ENCODE results near the gene SH3TC1.
A peak's percentile ranks its signal among the peaks of the same experiment; 100 is the strongest.

Gene SH3TC1

GRCh38 chr4:8239661-8240060 is 40.6 kb downstream of the SH3TC1 start:
- Histone ChIP-seq H3K27me3 (ENCODE audit: control insufficient read depth, insufficient read depth, low read length) (no peaks in the 10 kb centered on the region), H3K79me2 (no peaks in the 10 kb centered on the region), H3K9me3 (ENCODE audit: control insufficient read depth, low read length) (no peaks in the 10 kb centered on the region), H3K27ac (no peak overlapping the region), H3K9ac (no peak overlapping the region), H2AFZ (no peak overlapping the region), H3K4me2 (ENCODE audit: low read length) (no peak overlapping the region), H3K36me3 (ENCODE audit: control insufficient read depth, insufficient read depth, low read length) (no peaks in the 10 kb centered on the region), H3K4me3 (ENCODE audit: low read depth, low read length) (no peak overlapping the region), H3K4me1 (no peaks in the 10 kb centered on the region)
- TF ChIP-seq CTCF (IDR thresholded peaks at IDR 0.05) = no peak

DNA sequence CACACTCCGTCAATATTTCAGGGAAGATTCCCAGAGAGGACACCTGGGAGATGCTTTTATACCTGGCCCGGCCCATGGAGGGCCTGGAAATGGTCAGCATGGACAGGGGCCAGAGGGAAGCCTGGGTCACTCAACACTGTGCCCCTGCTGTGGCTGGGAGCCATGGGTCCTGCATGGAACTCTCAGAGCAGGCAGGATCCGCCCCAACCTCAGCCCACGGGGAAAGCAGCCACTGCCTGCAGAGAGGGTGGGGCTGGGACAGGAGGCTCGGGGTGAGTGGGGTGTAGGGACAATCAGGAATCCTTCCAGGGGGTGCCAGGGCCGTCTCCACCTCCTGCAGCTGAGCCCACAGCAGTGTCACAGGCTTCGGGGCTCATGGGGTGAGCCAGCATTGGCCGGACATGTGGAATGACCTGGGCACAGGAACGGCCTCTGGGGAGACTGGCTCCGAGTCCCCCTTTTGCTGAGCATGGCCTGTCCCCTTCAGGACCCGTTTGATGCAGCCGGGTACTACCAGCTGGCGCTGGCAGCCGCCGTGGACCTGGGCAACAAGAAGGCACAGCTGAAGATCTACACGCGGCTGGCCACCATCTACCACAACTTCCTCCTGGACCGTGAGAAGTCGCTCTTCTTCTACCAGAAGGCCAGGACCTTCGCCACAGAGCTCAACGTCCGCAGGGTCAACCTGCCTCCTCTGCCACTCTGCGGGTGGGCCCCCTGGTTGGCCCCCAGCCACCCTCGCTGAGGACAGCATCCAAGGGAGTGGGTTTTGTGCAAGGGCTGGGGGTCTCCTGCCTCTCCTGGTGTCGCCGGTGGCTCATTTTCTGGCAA is 41.3 kb downstream of the SH3TC1 start:
- Histone ChIP-seq H3K27ac (no peak overlapping the region), H3K27me3 (ENCODE audit: control insufficient read depth, insufficient read depth, low read length) (no peaks in the 10 kb centered on the region), H3K4me3 (ENCODE audit: low read depth, low read length) (no peak overlapping the region), H3K9ac (no peak overlapping the region), H3K79me2 (no peaks in the 10 kb centered on the region), H3K4me1 (no peaks in the 10 kb centered on the region), H3K36me3 (ENCODE audit: control insufficient read depth, insufficient read depth, low read length) (no peaks in the 10 kb centered on the region), H3K9me3 (ENCODE audit: control insufficient read depth, low read length) (no peaks in the 10 kb centered on the region), H2AFZ (no peak overlapping the region), H3K4me2 (ENCODE audit: low read length) (no peak overlapping the region)
- no peak for TF ChIP-seq CTCF (IDR thresholded peaks at IDR 0.05)

DNA sequence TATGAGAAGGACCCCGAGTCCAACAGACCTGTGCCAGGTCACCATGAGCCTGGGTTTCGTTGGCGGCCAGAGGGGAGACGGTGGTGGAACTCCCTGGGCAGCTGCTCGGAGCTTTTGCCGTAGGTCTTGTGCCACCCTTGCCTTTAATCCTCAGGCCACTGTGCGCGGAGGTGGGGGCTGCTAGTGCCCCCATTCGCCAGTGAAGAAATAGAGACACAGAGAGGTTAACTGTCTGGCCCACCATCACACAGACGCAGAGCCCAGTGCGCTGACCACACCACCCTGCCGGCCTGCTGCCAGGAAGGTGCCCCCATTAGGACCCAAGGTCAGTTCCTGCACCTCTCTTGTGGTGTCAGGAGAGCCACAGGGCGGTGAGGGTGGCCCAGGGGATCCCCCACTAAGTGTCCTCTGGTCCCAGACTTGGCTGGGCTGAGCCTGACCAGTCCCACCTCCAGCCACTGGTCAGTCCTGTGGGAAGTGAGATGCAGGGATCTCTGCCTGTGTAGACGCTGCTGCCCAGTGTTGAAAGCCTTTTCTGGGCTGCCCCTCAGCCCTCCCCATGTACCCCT is 42.2 kb downstream of the SH3TC1 start:
- Histone ChIP-seq H3K79me2 (no peaks in the 10 kb centered on the region), H3K4me2 (ENCODE audit: low read length) (no peak overlapping the region), H3K9ac (no peak overlapping the region), H3K9me3 (ENCODE audit: control insufficient read depth, low read length) (no peaks in the 10 kb centered on the region), H3K27me3 (ENCODE audit: control insufficient read depth, insufficient read depth, low read length) (no peaks in the 10 kb centered on the region), H3K27ac (no peak overlapping the region), H3K36me3 (ENCODE audit: control insufficient read depth, insufficient read depth, low read length) (no peaks in the 10 kb centered on the region), H3K4me1 (no peaks in the 10 kb centered on the region), H3K4me3 (ENCODE audit: low read depth, low read length) (no peak overlapping the region), H2AFZ (no peak overlapping the region)
- no peak for TF ChIP-seq CTCF (IDR thresholded peaks at IDR 0.05)

DNA sequence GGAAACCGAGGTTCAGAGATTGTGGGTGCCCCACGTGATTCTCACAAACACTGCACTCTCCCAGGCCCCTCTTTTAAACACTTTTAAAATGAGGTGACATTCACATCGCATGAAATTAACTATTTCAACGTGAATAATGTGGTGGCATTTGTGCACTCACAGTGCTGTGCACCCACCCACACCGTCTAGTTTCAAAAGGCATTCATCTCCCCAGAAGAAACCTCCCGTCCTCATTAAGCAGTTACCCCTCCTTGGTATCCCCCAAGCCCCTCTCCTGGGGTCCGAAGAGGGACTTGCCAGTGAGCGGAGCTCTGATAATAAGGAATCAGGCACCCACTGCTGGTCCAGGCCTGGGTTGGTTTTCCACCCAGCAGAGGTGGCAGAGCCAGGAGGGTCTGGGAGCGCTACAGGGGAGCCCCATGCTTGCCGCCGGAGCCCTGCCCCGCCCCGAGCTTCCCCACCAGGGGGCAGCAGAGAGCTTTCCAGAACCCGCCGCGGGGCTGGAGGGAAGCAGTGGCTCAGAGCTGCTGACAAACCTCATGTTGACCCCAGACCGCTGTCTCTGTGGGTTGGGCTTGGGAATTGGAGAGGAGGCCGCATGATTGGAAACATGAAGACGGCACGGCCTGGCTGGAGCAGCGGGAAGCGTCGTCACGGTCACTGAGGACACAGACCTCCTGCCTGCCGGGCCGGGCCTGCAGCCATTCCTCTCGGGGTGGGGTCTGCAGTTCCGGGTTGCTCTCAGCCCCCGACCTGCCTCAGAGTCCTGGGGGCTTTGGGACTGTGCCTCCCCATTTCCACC is 43.0 kb downstream of the SH3TC1 start:
- Histone ChIP-seq H3K4me2 (ENCODE audit: low read length) (no peak overlapping the region), H3K27me3 (ENCODE audit: control insufficient read depth, insufficient read depth, low read length) (no peaks in the 10 kb centered on the region), H3K9ac (no peak overlapping the region), H3K79me2 (no peaks in the 10 kb centered on the region), H3K4me1 (no peaks in the 10 kb centered on the region), H3K4me3 (ENCODE audit: low read depth, low read length) (no peak overlapping the region), H3K36me3 (ENCODE audit: control insufficient read depth, insufficient read depth, low read length) (no peaks in the 10 kb centered on the region), H2AFZ (no peak overlapping the region), H3K9me3 (ENCODE audit: control insufficient read depth, low read length) (no peaks in the 10 kb centered on the region), H3K27ac (no peak overlapping the region)
- peak; percentile 89 for TF ChIP-seq CTCF (IDR thresholded peaks at IDR 0.05)
